HepG2 (cell line): ENCODE data around the gene EIF3J. TPM values are rescaled to one million over a fixed set of nuclear protein-coding genes. Genes with fewer than 3 reads are reported as not detected.
A peak's percentile ranks its signal among the peaks of the same experiment; 100 is the strongest.

Experiments
- ARNT ChIP-seq: fragments of 450-650 bp; IDR thresholded peaks from 2 replicates; pipeline ENCODE4 v1.6.1; 2017
- ASH2L ChIP-seq: fragments of 300-600, 200-600 bp; sonication (generic); IDR thresholded peaks from 2 replicates; pipeline ENCODE4 v1.7.0; 2017; ENCODE audit warnings: low read depth, mild to moderate bottlenecking, moderate library complexity, mixed read lengths, low read length; ENCODE audit not compliant: insufficient read length
- GZF1 ChIP-seq: sonication (generic); formaldehyde crosslinking; IDR thresholded peaks from 2 replicates; pipeline ENCODE4 v1.5.1; 2020; ENCODE audit warnings: mild to moderate bottlenecking, missing genetic modification reagents
- MAFK ChIP-seq, 2 experiments: IDR thresholded peaks in 1 of 2; conservative IDR thresholded peaks in 1 of 2; 2 replicates each; pipeline ENCODE4 v1.6.1; 2011; ENCODE audit warnings: improper control_type of control experiment in 2 of 2, low read length in 2 of 2
- MED8 ChIP-seq: sonication (generic); formaldehyde crosslinking; IDR thresholded peaks from 2 replicates; pipeline ENCODE4 v1.8.1; 2023; ENCODE audit warnings: mild to moderate bottlenecking, missing genetic modification reagents; ENCODE audit not compliant: insufficient replicate concordance
- ONECUT2 ChIP-seq: sonication (generic); formaldehyde crosslinking; IDR thresholded peaks from 2 replicates; pipeline ENCODE4 v1.4.0; 2020; ENCODE audit warnings: missing genetic modification reagents
- PAX8 ChIP-seq: sonication (generic); formaldehyde crosslinking; IDR thresholded peaks from 2 replicates; pipeline ENCODE4 v1.8.0; 2022; ENCODE audit warnings: mild to moderate bottlenecking, missing genetic modification reagents, borderline replicate concordance
- PPARG ChIP-seq: conservative IDR thresholded peaks from 2 replicates; pipeline ENCODE4 v1.6.1; 2016; ENCODE audit warnings: missing biosample characterization, missing genetic modification reagents
- RORA ChIP-seq: sonication (generic); formaldehyde crosslinking; IDR thresholded peaks from 2 replicates; pipeline ENCODE4 v1.5.0; 2020; ENCODE audit warnings: mild to moderate bottlenecking, missing genetic modification reagents, moderate library complexity
- TCF12 ChIP-seq, 2 experiments: fragments of 450-650 bp in 1 of 2; sonication (generic) in 1 of 2; formaldehyde crosslinking in 1 of 2; IDR thresholded peaks; 2 replicates each; pipeline versions ENCODE4 v1.6.1 to v1.8.0; 2017 to 2022; ENCODE audit warnings: antibody characterized with exemption in 1 of 2, mild to moderate bottlenecking in 1 of 2, missing genetic modification reagents in 1 of 2, moderate library complexity in 1 of 2
- ZFP1 ChIP-seq: IDR thresholded peaks from 2 replicates; pipeline ENCODE4 v1.6.1; 2016
- ZFP41 ChIP-seq: sonication (generic); formaldehyde crosslinking; IDR thresholded peaks from 2 replicates; pipeline ENCODE4 v1.4.0; 2020; ENCODE audit warnings: mild to moderate bottlenecking, missing genetic modification reagents, borderline replicate concordance
- ZNF138 ChIP-seq: sonication (generic); formaldehyde crosslinking; IDR thresholded peaks from 2 replicates; pipeline ENCODE4 v1.5.0; 2020; ENCODE audit warnings: mild to moderate bottlenecking, low read depth, missing genetic modification reagents
- ZNF263 ChIP-seq: sonication (generic); formaldehyde crosslinking; IDR thresholded peaks from 2 replicates; pipeline ENCODE4 v1.4.0; 2020; ENCODE audit warnings: missing genetic modification reagents
- ZNF468 ChIP-seq: sonication (generic); formaldehyde crosslinking; IDR thresholded peaks from 2 replicates; pipeline ENCODE4 v1.8.0; 2022; ENCODE audit warnings: mild to moderate bottlenecking, moderate library complexity, missing genetic modification reagents
- ZNF674 ChIP-seq: sonication (generic); formaldehyde crosslinking; IDR thresholded peaks from 2 replicates; pipeline ENCODE4 v1.5.0; 2020; ENCODE audit warnings: low read depth, mild to moderate bottlenecking, missing genetic modification reagents
- ZNF776 ChIP-seq: sonication (generic); formaldehyde crosslinking; IDR thresholded peaks from 2 replicates; pipeline ENCODE4 v1.4.0; 2020; ENCODE audit warnings: mild to moderate bottlenecking, missing genetic modification reagents
- polyA plus RNA-seq, 8 experiments: library from polyadenylated mRNA; depleted of rRNA in 3 of 8; stranded (reverse) in 7 of 8; unstranded in 1 of 8; fragments of >200 nt; fragmentation: Illumina TruSeq in 4 of 8; extraction: Trizol in 4 of 8; gene quantifications; 2 replicates each; pipeline versions ENCODE4 v1.2.1 to v1.2.3, GENCODE V29; 2011 to 2016; ENCODE audit warnings: low read depth in 4 of 8, missing spikeins in 1 of 8, mixed read lengths in 1 of 8; ENCODE audit not compliant: insufficient read depth in 1 of 8
- total RNA-seq, 5 experiments: library from RNA; depleted of rRNA; stranded (reverse); fragments of >200 nt; fragmentation: Illumina TruSeq; extraction: Trizol; gene quantifications; 2 replicates each; pipeline ENCODE4 v1.2.3, GENCODE V29; 2016; ENCODE audit warnings: low read depth in 1 of 5
- TF ChIP-seq, protein P1 (sequence below): sonication (generic); formaldehyde crosslinking; IDR thresholded peaks from 2 replicates; pipeline ENCODE4 v1.4.0; 2020; ENCODE audit warnings: missing genetic modification reagents
- TF ChIP-seq, protein P2 (sequence below): sonication (generic); formaldehyde crosslinking; IDR thresholded peaks from 2 replicates; pipeline ENCODE4 v1.4.0; 2020; ENCODE audit warnings: missing genetic modification reagents, low read depth, mild to moderate bottlenecking, borderline replicate concordance
- TF ChIP-seq, protein P3 (sequence below): sonication (generic); formaldehyde crosslinking; IDR thresholded peaks from 2 replicates; pipeline ENCODE4 v1.5.1; 2020; ENCODE audit warnings: missing genetic modification reagents, mild to moderate bottlenecking, borderline replicate concordance
- TF ChIP-seq, protein P4 (sequence below): sonication (generic); formaldehyde crosslinking; IDR thresholded peaks from 2 replicates; pipeline ENCODE4 v1.8.0; 2022; ENCODE audit warnings: mild to moderate bottlenecking, missing genetic modification reagents; ENCODE audit not compliant: insufficient replicate concordance
- TF ChIP-seq, protein P5 (sequence below): sonication (generic); formaldehyde crosslinking; IDR thresholded peaks from 2 replicates; pipeline ENCODE4 v1.4.0; 2020; ENCODE audit warnings: missing genetic modification reagents, borderline replicate concordance

The EIF3J gene
- total and polyA plus RNA-seq, 2 of the 13 experiments (the other 11 are each of a cell fraction or from before 2014, with no cell fraction given): 51.7 to 69.2 TPM

DNA sequence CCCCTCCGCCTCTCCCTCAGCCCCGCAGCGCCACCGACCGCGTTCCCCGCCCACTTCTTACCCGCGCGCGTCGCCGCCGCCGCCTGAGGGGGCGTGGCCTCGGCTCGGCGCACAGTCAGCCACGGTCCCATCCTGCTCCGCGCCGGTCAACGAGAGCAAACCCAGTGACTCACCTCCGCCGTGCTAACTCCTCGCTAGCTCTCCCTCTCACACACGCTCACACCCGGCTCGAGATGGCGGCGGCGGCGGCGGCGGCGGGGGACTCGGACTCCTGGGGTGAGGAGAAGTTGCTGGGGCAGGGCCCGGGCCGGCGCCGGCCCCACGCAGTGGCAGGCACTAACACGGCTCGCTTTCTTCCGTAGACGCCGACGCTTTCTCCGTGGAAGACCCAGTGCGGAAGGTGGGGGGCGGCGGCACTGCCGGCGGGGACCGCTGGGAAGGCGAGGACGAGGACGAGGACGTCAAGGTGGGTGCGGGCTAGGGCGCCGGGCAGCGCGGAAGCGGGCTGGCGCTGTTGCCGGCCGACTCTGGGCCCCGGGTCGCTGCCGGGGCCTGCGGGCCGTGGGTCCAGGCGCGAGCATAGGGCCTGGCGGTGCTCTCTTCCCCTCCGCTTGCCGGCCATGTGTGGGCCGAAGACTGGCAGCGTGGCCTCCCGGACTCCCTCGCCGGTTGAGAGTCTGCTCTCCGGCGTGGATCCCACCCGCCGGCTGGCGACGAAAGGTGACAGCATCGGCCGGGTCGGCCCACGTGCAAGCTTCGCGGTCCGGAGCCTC, at the start of gene EIF3J (continued):
- TF ChIP-seq PAX8 (CRISPR knock-in tag) (no peak), RORA (CRISPR knock-in tag) (no peak), ONECUT2 (no peak), MAFK (conservative IDR thresholded peaks at IDR 0.05 in 1 of 2, IDR thresholded peaks at IDR 0.05 in 1 of 2; ENCODE audit: low read length in 2 of 2) (no peak), ZNF674 (peak; percentile 78; the same call in 1 of the 2 replicates), MED8 (CRISPR knock-in tag) (peak; percentile 79), ZFP1 (CRISPR knock-in tag) (no peak), ZNF776 (CRISPR knock-in tag) (no peak; the same call in 1 of the 2 replicates), ZNF468 (CRISPR knock-in tag) (no peak), ZNF138 (CRISPR knock-in tag) (peak; percentile 91), ZNF263 (CRISPR knock-in tag) (no peak), ZFP41 (CRISPR knock-in tag) (peak; percentile 95), TCF12 (IDR thresholded peaks at IDR 0.05) (no peak), TCF12 (CRISPR knock-in tag; IDR thresholded peaks at IDR 0.05) (no peak), GZF1 (CRISPR knock-in tag) (no peak), ASH2L (peak; percentile 75), PPARG (CRISPR knock-in tag) (no peak), ARNT (no peak)
- TF ChIP-seq, protein P1, sequence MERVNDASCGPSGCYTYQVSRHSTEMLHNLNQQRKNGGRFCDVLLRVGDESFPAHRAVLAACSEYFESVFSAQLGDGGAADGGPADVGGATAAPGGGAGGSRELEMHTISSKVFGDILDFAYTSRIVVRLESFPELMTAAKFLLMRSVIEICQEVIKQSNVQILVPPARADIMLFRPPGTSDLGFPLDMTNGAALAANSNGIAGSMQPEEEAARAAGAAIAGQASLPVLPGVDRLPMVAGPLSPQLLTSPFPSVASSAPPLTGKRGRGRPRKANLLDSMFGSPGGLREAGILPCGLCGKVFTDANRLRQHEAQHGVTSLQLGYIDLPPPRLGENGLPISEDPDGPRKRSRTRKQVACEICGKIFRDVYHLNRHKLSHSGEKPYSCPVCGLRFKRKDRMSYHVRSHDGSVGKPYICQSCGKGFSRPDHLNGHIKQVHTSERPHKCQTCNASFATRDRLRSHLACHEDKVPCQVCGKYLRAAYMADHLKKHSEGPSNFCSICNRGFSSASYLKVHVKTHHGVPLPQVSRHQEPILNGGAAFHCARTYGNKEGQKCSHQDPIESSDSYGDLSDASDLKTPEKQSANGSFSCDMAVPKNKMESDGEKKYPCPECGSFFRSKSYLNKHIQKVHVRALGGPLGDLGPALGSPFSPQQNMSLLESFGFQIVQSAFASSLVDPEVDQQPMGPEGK (CRISPR knock-in tag): no peak
- TF ChIP-seq, protein P2, sequence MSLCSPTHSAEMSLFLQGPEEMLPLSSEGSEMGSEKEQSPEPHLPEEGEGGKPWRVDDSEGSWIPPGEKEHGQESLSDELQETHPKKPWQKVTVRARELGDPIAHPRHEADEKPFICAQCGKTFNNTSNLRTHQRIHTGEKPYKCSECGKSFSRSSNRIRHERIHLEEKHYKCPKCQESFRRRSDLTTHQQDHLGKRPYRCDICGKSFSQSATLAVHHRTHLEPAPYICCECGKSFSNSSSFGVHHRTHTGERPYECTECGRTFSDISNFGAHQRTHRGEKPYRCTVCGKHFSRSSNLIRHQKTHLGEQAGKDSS (CRISPR knock-in tag): peak; percentile 25; the same call in 1 of the 2 replicates
- TF ChIP-seq, protein P3, sequence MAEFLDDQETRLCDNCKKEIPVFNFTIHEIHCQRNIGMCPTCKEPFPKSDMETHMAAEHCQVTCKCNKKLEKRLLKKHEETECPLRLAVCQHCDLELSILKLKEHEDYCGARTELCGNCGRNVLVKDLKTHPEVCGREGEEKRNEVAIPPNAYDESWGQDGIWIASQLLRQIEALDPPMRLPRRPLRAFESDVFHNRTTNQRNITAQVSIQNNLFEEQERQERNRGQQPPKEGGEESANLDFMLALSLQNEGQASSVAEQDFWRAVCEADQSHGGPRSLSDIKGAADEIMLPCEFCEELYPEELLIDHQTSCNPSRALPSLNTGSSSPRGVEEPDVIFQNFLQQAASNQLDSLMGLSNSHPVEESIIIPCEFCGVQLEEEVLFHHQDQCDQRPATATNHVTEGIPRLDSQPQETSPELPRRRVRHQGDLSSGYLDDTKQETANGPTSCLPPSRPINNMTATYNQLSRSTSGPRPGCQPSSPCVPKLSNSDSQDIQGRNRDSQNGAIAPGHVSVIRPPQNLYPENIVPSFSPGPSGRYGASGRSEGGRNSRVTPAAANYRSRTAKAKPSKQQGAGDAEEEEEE (CRISPR knock-in tag): no peak; the same call in 1 of the 2 replicates
- TF ChIP-seq, protein P4, sequence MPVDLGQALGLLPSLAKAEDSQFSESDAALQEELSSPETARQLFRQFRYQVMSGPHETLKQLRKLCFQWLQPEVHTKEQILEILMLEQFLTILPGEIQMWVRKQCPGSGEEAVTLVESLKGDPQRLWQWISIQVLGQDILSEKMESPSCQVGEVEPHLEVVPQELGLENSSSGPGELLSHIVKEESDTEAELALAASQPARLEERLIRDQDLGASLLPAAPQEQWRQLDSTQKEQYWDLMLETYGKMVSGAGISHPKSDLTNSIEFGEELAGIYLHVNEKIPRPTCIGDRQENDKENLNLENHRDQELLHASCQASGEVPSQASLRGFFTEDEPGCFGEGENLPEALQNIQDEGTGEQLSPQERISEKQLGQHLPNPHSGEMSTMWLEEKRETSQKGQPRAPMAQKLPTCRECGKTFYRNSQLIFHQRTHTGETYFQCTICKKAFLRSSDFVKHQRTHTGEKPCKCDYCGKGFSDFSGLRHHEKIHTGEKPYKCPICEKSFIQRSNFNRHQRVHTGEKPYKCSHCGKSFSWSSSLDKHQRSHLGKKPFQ: peak; percentile 72
- TF ChIP-seq, protein P5, sequence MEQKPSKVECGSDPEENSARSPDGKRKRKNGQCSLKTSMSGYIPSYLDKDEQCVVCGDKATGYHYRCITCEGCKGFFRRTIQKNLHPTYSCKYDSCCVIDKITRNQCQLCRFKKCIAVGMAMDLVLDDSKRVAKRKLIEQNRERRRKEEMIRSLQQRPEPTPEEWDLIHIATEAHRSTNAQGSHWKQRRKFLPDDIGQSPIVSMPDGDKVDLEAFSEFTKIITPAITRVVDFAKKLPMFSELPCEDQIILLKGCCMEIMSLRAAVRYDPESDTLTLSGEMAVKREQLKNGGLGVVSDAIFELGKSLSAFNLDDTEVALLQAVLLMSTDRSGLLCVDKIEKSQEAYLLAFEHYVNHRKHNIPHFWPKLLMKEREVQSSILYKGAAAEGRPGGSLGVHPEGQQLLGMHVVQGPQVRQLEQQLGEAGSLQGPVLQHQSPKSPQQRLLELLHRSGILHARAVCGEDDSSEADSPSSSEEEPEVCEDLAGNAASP (CRISPR knock-in tag): no peak
